Measurements from ENCODE around the gene GPR176. TPM values are rescaled to one million over a fixed set of nuclear protein-coding genes. Genes with fewer than 3 reads are reported as not detected.
A peak's percentile ranks its signal among the peaks of the same experiment; 100 is the strongest.

The GPR176 gene
- total RNA-seq, 1 donor from 2014 or later = 32.1 TPM

- no peak for DNase-seq (ENCODE audit: low read depth)
- no peak overlapping the region for H3K4me3 ChIP-seq (ENCODE audit: low read depth, low read length)
- no peak for TF ChIP-seq CTCF (conservative IDR thresholded peaks at IDR 0.05; ENCODE audit: low read depth, low read length)
Measured at GRCh38 chr15:39936681-39937080, 16.6 kb upstream of the GPR176 start.

- no peak for DNase-seq (ENCODE audit: low read depth)
- TF ChIP-seq CTCF (conservative IDR thresholded peaks at IDR 0.05; ENCODE audit: low read depth, low read length) = no peak
- H3K4me3 ChIP-seq (ENCODE audit: low read depth, low read length) = no peak overlapping the region
Measured at GRCh38 chr15:39936187-39936586, 16.1 kb upstream of the GPR176 start.

GRCh38 chr15:39935241-39935640, 15.2 kb upstream of the GPR176 start:
- no peak for TF ChIP-seq CTCF (conservative IDR thresholded peaks at IDR 0.05; ENCODE audit: low read depth, low read length)
- H3K4me3 ChIP-seq (ENCODE audit: low read depth, low read length) = peak overlapping the region; percentile 77
- DNase-seq (ENCODE audit: low read depth) = no peak

- TF ChIP-seq CTCF (conservative IDR thresholded peaks at IDR 0.05; ENCODE audit: low read depth, low read length) = no peak
- no peak for DNase-seq (ENCODE audit: low read depth)
Measured at GRCh38 chr15:39934397-39935071, 14.5 kb upstream of the GPR176 start.

GRCh38 chr15:39931615-39932014, 11.5 kb upstream of the GPR176 start:
- H3K4me3 ChIP-seq (ENCODE audit: low read depth, low read length) = no peak overlapping the region
- no peak for TF ChIP-seq CTCF (conservative IDR thresholded peaks at IDR 0.05; ENCODE audit: low read depth, low read length)
- no peak for DNase-seq (ENCODE audit: low read depth)

More at GRCh38 chr15:39934397-39935071, 14.5 kb upstream of the GPR176 start:
- H3K4me3 ChIP-seq (ENCODE audit: low read depth, low read length) = peak overlapping the region; percentile 77

- no peak for TF ChIP-seq CTCF (conservative IDR thresholded peaks at IDR 0.05; ENCODE audit: low read depth, low read length)
- no peak overlapping the region for H3K4me3 ChIP-seq (ENCODE audit: low read depth, low read length)
- DNase-seq (ENCODE audit: low read depth) = no peak
Measured at GRCh38 chr15:39926526-39926925, 6.5 kb upstream of the GPR176 start.
